GM23248 (cell line): ENCODE results near the gene WBP1L. TPM values are rescaled to one million over a fixed set of nuclear protein-coding genes. Genes with fewer than 3 reads are reported as not detected.

Source experiments
- DNase-seq: peaks from one replicate; pipeline ENCODE4 v3.0.0-alpha.2; 2015
- H2AFZ ChIP-seq: fragments of 200-600 bp; sonication (generic); 2 replicates; pipeline ENCODE4 v1.6.1; 2016; ENCODE audit warnings: antibody characterized with exemption
- H3F3A ChIP-seq: fragments of 200-600 bp; sonication (generic); 2 replicates; pipeline ENCODE4 v1.6.1; 2016; ENCODE audit warnings: mild to moderate bottlenecking, antibody characterized with exemption, mixed run types; ENCODE audit not compliant: insufficient read depth
- H3K27ac ChIP-seq: fragments of 200-600 bp; sonication (generic); 2 replicates; pipeline ENCODE4 v1.5.1; 2016; ENCODE audit warnings: mild to moderate bottlenecking
- H3K27me3 ChIP-seq: fragments of 200-600 bp; sonication (generic); replicated peaks from 2 replicates; pipeline ENCODE4 v1.6.1; 2016; ENCODE audit warnings: mild to moderate bottlenecking; ENCODE audit not compliant: insufficient read depth
- H3K36me3 ChIP-seq: fragments of 200-600 bp; sonication (generic); 2 replicates; pipeline ENCODE4 v1.6.1; 2016; ENCODE audit warnings: low read depth, mild to moderate bottlenecking
- H3K4me1 ChIP-seq: fragments of 200-600 bp; sonication (generic); 2 replicates; pipeline ENCODE4 v1.6.1; 2016; ENCODE audit warnings: mild to moderate bottlenecking; ENCODE audit not compliant: insufficient read depth
- H3K4me2 ChIP-seq: fragments of 200-600 bp; sonication (generic); one replicate; pipeline ENCODE4 v1.6.1; 2016; ENCODE audit warnings: mild to moderate bottlenecking; ENCODE audit not compliant: unreplicated experiment
- H3K4me3 ChIP-seq: fragments of 200-600 bp; sonication (generic); 2 replicates; pipeline ENCODE4 v1.5.1; 2016; ENCODE audit warnings: mild to moderate bottlenecking
- H3K79me2 ChIP-seq: fragments of 200-600 bp; sonication (generic); 2 replicates; pipeline ENCODE4 v1.6.1; 2016; ENCODE audit warnings: mild to moderate bottlenecking; ENCODE audit not compliant: insufficient read depth
- H3K9ac ChIP-seq: fragments of 200-600 bp; sonication (generic); 2 replicates; pipeline ENCODE4 v1.6.1; 2016; ENCODE audit warnings: mild to moderate bottlenecking
- H3K9me2 ChIP-seq: fragments of 200-600 bp; sonication (generic); 2 replicates; pipeline ENCODE4 v1.6.1; 2016; ENCODE audit warnings: mixed run types, mild to moderate bottlenecking, moderate library complexity; ENCODE audit not compliant: insufficient read depth
- H3K9me3 ChIP-seq: fragments of 200-600 bp; sonication (generic); one replicate; pipeline ENCODE4 v1.6.1; 2017; ENCODE audit warnings: low read depth
- H4K20me1 ChIP-seq: fragments of 200-600 bp; sonication (generic); 2 replicates; pipeline ENCODE4 v1.6.0; 2016; ENCODE audit not compliant: insufficient read depth
- EZH2 ChIP-seq: fragments of 200-600 bp; sonication (generic); IDR thresholded peaks from 2 replicates; pipeline ENCODE4 v1.6.1; 2018; ENCODE audit warnings: antibody characterized with exemption, mild to moderate bottlenecking; ENCODE audit not compliant: insufficient read depth, poor library complexity, severe bottlenecking
- EZH2phosphoT487 ChIP-seq: fragments of 200-600 bp; sonication (generic); IDR thresholded peaks from 2 replicates; pipeline ENCODE4 v1.6.1; 2018; ENCODE audit warnings: antibody characterized with exemption, moderate library complexity, mild to moderate bottlenecking, low read depth; ENCODE audit not compliant: insufficient read depth
- WGBS, 2 experiments: methylation state at CpG; one replicate each; pipeline ENCODE4 v1.1.6; 2015 to 2017; ENCODE audit warnings: low lambda C conversion rate in 2 of 2, low coverage in 1 of 2; ENCODE audit errors: missing lambda C conversion rate in 2 of 2; 5-methylcytosine and 5-hydroxymethylcytosine counted together
- in situ Hi-C: fragments of 300-500 bp; cut with MboI; formaldehyde crosslinking; loops from 2 replicates; pipeline ENCODE4 v1.15.0; 2020
- polyA plus RNA-seq: library from polyadenylated mRNA; unstranded; fragments of >200 nt; fragmentation: Nextera tagmentation; extraction: Ambion mirVana; gene quantifications from 2 replicates; pipeline ENCODE4 v1.2.1, GENCODE V29; 2016
- total RNA-seq: library from RNA; depleted of rRNA; stranded (reverse); fragments of >200 nt; shearing (Covaris generic); gene quantifications from 2 replicates; pipeline ENCODE4 v1.2.3, GENCODE V29; 2014

WBP1L gene
- total and polyA plus RNA-seq, 2 experiments from 2014 or later = 21.1 to 57.4 TPM

DNA sequence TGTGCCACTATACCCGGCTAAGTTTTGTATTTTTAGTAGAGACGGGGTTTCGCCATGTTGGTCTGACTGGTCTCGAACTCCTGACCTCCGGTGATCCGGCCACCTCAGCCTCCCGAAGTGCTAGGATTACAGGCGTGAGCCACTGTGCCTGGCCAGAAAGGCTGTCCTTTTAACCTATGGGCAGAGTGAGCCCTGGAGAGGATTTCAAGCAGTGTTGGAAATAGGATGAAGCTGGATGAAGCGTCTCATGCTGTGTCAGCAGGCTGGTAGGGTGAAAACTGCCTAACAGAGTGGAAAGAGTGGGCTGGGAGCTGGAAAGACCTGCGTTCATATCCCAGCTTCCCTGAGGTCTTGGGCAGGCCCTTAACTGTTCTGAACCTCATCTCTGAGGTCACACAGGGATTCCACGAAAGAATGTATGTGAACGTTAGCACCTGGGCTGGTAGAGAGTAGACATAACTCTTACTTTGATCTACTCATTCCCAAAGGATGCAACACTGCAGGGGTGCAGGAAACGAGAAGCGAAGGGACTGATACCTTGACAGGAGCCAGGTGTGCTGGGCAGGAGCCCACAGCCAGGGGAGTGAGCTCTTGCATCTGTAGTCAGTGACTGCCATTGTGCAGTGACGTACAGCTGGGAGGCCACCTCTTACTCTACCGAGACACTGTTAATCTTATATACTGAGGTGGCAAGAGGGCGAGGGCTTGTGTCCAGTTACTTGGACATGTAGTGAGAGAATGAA lies 34.1 kb downstream of the WBP1L start:
- Histone ChIP-seq H3K36me3 (no peaks in the 10 kb centered on the region), H3K79me2 (peaks cover 68% of the 10 kb centered on the region), H3K9me3 (no peaks in the 10 kb centered on the region), H3K9me2 (no peaks in the 10 kb centered on the region), H3K4me2 (no peak overlapping the region), H3K27me3 (no peaks in the 10 kb centered on the region), H3F3A (peaks cover 49% of the 10 kb centered on the region), H3K9ac (no peak overlapping the region), H3K4me3 (no peak overlapping the region), H3K4me1 (peaks cover 69% of the 10 kb centered on the region), H3K27ac (no peak overlapping the region), H2AFZ (no peak overlapping the region), H4K20me1 (no peaks in the 10 kb centered on the region; the same call in 1 of the 2 replicates)
- in situ Hi-C loops = no loop called here
- DNase-seq = no peak
- TF ChIP-seq EZH2 = no peak
- no peak for TF ChIP-seq EZH2phosphoT487
- 83 to 91% methylated on average over 16 to 17 of the region's 17 CpGs for WGBS, 2 experiments

DNA sequence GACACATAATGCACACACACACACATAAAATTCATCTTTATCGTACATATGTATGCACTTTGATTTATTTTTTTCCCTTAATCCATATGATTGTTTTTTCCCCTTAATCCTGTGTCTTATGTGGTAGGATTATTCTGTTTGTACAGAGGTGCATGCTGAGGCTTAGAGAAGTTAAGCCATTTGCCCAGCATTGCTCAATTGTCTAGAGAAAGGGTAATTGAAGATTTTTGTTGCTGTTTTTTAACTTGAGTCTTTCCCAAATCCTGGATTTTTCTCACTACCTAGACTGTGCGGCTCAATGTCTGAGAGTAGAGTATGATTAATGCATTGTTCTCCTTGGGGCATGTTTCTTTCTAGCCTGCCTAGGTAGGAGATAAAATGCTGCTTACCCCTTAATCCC lies 35.0 kb downstream of the WBP1L start:
- Histone ChIP-seq H3K4me1 (peaks cover 69% of the 10 kb centered on the region), H3K79me2 (peaks cover 66% of the 10 kb centered on the region), H4K20me1 (no peaks in the 10 kb centered on the region; the same call in 1 of the 2 replicates), H3K4me3 (no peak overlapping the region), H2AFZ (no peak overlapping the region), H3K9me3 (no peaks in the 10 kb centered on the region), H3K27ac (no peak overlapping the region), H3K9me2 (no peaks in the 10 kb centered on the region), H3F3A (peaks cover 49% of the 10 kb centered on the region), H3K4me2 (no peak overlapping the region), H3K27me3 (no peaks in the 10 kb centered on the region), H3K9ac (no peak overlapping the region), H3K36me3 (no peaks in the 10 kb centered on the region)
- TF ChIP-seq EZH2phosphoT487 (no peak), EZH2 (no peak)
- in situ Hi-C loops = no loop called here
- 95 to 100% methylated on average over 2 of the region's 2 CpGs for WGBS, 2 experiments
- DNase-seq = no peak

DNA sequence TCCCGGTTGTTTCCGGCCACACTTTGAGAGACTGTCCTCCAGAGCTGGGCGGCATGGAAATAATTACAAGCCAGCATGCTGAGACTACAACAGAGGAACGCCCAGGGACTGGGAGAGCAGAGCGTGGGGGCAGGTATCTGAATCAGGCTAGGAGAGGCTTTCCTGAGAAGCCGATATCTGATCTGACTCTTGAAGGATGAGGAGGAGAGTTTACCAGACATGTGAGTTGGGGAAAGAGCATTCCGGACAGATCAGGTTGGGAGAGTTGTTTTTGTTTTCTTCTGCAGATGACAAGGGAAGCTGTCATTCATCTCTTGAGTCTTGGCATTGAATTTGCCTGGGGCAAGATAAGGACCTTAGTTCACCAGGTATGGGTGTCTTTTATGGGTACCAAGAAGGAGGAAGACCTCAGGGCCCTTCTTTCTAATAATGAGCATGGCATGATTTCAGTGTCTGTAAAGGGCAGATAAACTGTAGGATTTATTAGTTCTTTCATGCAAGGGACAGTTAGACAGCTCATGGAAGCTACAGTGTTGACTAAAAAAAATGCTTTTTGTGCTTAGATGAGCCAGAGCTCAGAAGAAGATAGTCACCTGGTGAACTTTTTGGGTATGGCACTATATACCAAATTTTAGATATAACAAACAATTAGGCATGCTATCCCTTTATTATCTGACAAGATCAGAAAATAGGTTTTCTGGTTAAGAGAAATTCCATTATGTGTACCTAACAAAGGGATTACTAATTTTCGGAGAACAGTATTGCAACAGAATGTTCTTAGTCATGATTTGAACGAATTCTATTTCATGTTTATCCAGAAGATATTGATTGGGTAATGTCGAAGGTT lies 36.2 kb downstream of the WBP1L start:
- 56 to 59% methylated on average over 10 of the region's 10 CpGs for WGBS, 2 experiments
- no peaks in the 10 kb centered on the region for H3K36me3 ChIP-seq
- no peaks in the 10 kb centered on the region for H3K9me2 ChIP-seq
- DNase-seq = peak; percentile 80
- H3F3A ChIP-seq = peaks cover 50% of the 10 kb centered on the region
- H3K27me3 ChIP-seq = no peaks in the 10 kb centered on the region
- no peaks in the 10 kb centered on the region for H3K9me3 ChIP-seq
- H3K9ac ChIP-seq = no peak overlapping the region
- H3K4me1 ChIP-seq = peaks cover 72% of the 10 kb centered on the region
- H3K4me3 ChIP-seq = no peak overlapping the region
- TF ChIP-seq EZH2phosphoT487 (no peak), EZH2 (no peak)
- H2AFZ ChIP-seq = no peak overlapping the region
- in situ Hi-C loops = no loop called here
- H3K79me2 ChIP-seq = peaks cover 60% of the 10 kb centered on the region
- no peak overlapping the region for H3K4me2 ChIP-seq
- H3K27ac ChIP-seq = peak overlapping the region; percentile 40
- H4K20me1 ChIP-seq = no peaks in the 10 kb centered on the region; the same call in 1 of the 2 replicates

DNA sequence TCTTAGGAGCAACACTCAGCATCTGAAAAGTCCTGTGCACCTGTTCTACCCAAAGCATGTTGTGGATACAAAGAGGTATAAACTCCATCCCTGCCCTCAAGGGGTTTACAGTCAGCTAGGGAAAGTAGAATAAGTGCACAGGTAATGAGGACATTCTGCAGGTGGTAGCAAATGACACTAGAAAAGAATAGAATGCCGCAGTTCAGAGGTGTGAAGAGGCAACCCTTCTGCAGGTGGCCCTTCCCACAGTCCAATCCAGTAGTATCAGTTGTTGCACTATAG lies 36.7 kb downstream of the WBP1L start:
- Histone ChIP-seq H3K9ac (no peak overlapping the region), H3K9me2 (no peaks in the 10 kb centered on the region), H3K4me2 (no peak overlapping the region), H3F3A (peaks cover 52% of the 10 kb centered on the region), H4K20me1 (no peaks in the 10 kb centered on the region; the same call in 1 of the 2 replicates), H3K79me2 (peaks cover 60% of the 10 kb centered on the region), H3K9me3 (no peaks in the 10 kb centered on the region), H3K27me3 (no peaks in the 10 kb centered on the region), H2AFZ (no peak overlapping the region), H3K27ac (no peak overlapping the region), H3K4me3 (no peak overlapping the region), H3K4me1 (peaks cover 67% of the 10 kb centered on the region), H3K36me3 (no peaks in the 10 kb centered on the region)
- no peak for TF ChIP-seq EZH2
- TF ChIP-seq EZH2phosphoT487 = no peak
- DNase-seq = no peak
- 97 to 100% methylated on average over 1 of the region's 1 CpG for WGBS, 2 experiments
- in situ Hi-C loops = no loop called here
